Measurements from ENCODE around the gene FGF6. TPM values are rescaled to one million over a fixed set of nuclear protein-coding genes. Genes with fewer than 3 reads are reported as not detected.
"Not testable (repeated sequence)": the region's sequence is repeated elsewhere in the genome, so short reads cannot be mapped to it uniquely, and the experiment has no call there.

The FGF6 gene
- total RNA-seq, 1 donor from 2014 or later = not detected

GRCh38 chr12:4460761-4461160 is 15.1 kb upstream of the FGF6 start:
- intact Hi-C loops (cut with micrococcal nuclease) = no loop called here
- Mint-ChIP-seq H3K36me3 (ENCODE audit: low read depth) (no peaks in the 10 kb centered on the region), H3K27ac (no peak overlapping the region), H3K27me3 (ENCODE audit: low read depth) (peaks cover 38% of the 10 kb centered on the region), H3K9me3 (no peaks in the 10 kb centered on the region), H3K4me3 (ENCODE audit: low read depth) (no peak overlapping the region), H3K4me1 (ENCODE audit: low read depth) (no peaks in the 10 kb centered on the region)
- no peak for DNase-seq (ENCODE audit: low spot score)

GRCh38 chr12:4455849-4456248 is 10.2 kb upstream of the FGF6 start:
- DNase-seq (ENCODE audit: low spot score); H3K27ac Mint-ChIP-seq; H3K4me1 Mint-ChIP-seq (ENCODE audit: low read depth); H3K36me3 Mint-ChIP-seq (ENCODE audit: low read depth); H3K4me3 Mint-ChIP-seq (ENCODE audit: low read depth); intact Hi-C loops (cut with micrococcal nuclease): not testable (repeated sequence)
- Mint-ChIP-seq H3K27me3 (ENCODE audit: low read depth) (peaks cover 36% of the 10 kb centered on the region), H3K9me3 (peaks cover 17% of the 10 kb centered on the region)

- H3K9me3 Mint-ChIP-seq = peaks cover 17% of the 10 kb centered on the region
- no peak overlapping the region for H3K4me3 Mint-ChIP-seq (ENCODE audit: low read depth)
- H3K27ac Mint-ChIP-seq = no peak overlapping the region
- peaks cover 33% of the 10 kb centered on the region for H3K27me3 Mint-ChIP-seq (ENCODE audit: low read depth)
- no peak for DNase-seq (ENCODE audit: low spot score)
- peaks cover 9% of the 10 kb centered on the region for H3K4me1 Mint-ChIP-seq (ENCODE audit: low read depth)
- intact Hi-C loops (cut with micrococcal nuclease) = no loop called here
- no peaks in the 10 kb centered on the region for H3K36me3 Mint-ChIP-seq (ENCODE audit: low read depth)
Observed at GRCh38 chr12:4454315-4454860, 8.8 kb upstream of the FGF6 start.

- intact Hi-C loops (cut with micrococcal nuclease) = no loop called here
- no peak overlapping the region for H3K27ac Mint-ChIP-seq
Observed at GRCh38 chr12:4451694-4452093, 6.1 kb upstream of the FGF6 start.

GRCh38 chr12:4450551-4451112 is 5.0 kb upstream of the FGF6 start:
- H3K36me3 Mint-ChIP-seq (ENCODE audit: low read depth) = no peaks in the 10 kb centered on the region
- H3K27ac Mint-ChIP-seq = no peak overlapping the region
- H3K4me1 Mint-ChIP-seq (ENCODE audit: low read depth) = peaks cover 9% of the 10 kb centered on the region
- H3K4me3 Mint-ChIP-seq (ENCODE audit: low read depth) = no peak overlapping the region
- H3K9me3 Mint-ChIP-seq = peaks cover 17% of the 10 kb centered on the region
- intact Hi-C loops (cut with micrococcal nuclease) = no loop called here
- no peak for DNase-seq (ENCODE audit: low spot score)
- H3K27me3 Mint-ChIP-seq (ENCODE audit: low read depth) = peaks cover 23% of the 10 kb centered on the region

More at GRCh38 chr12:4451694-4452093, 6.1 kb upstream of the FGF6 start:
- Mint-ChIP-seq H3K9me3 (peaks cover 17% of the 10 kb centered on the region), H3K27me3 (ENCODE audit: low read depth) (peaks cover 25% of the 10 kb centered on the region), H3K36me3 (ENCODE audit: low read depth) (no peaks in the 10 kb centered on the region), H3K4me1 (ENCODE audit: low read depth) (peaks cover 9% of the 10 kb centered on the region), H3K4me3 (ENCODE audit: low read depth) (no peak overlapping the region)
- no peak for DNase-seq (ENCODE audit: low spot score)

- Mint-ChIP-seq H3K27me3 (ENCODE audit: low read depth) (peaks cover 23% of the 10 kb centered on the region), H3K27ac (no peak overlapping the region), H3K4me3 (ENCODE audit: low read depth) (no peak overlapping the region), H3K36me3 (ENCODE audit: low read depth) (no peaks in the 10 kb centered on the region), H3K9me3 (peaks cover 13% of the 10 kb centered on the region), H3K4me1 (ENCODE audit: low read depth) (peaks cover 9% of the 10 kb centered on the region)
- DNase-seq (ENCODE audit: low spot score) = no peak
- intact Hi-C loops (cut with micrococcal nuclease) = no loop called here
Observed at GRCh38 chr12:4449851-4450221, 4.2 kb upstream of the FGF6 start.

GRCh38 chr12:4448943-4449850 is 3.6 kb upstream of the FGF6 start:
- intact Hi-C loops (cut with micrococcal nuclease) = no loop called here

GRCh38 chr12:4448371-4448940 is 2.8 kb upstream of the FGF6 start:
- no peak overlapping the region for H3K27ac Mint-ChIP-seq

More at GRCh38 chr12:4448943-4449850, 3.6 kb upstream of the FGF6 start:
- Mint-ChIP-seq H3K4me1 (ENCODE audit: low read depth) (peaks cover 9% of the 10 kb centered on the region), H3K9me3 (peaks cover 13% of the 10 kb centered on the region), H3K4me3 (ENCODE audit: low read depth) (no peak overlapping the region), H3K27me3 (ENCODE audit: low read depth) (peaks cover 25% of the 10 kb centered on the region), H3K36me3 (ENCODE audit: low read depth) (no peaks in the 10 kb centered on the region), H3K27ac (no peak overlapping the region)
- DNase-seq (ENCODE audit: low spot score) = no peak

GRCh38 chr12:4447151-4447550 is 1.5 kb upstream of the FGF6 start:
- Mint-ChIP-seq H3K27ac (no peak overlapping the region), H3K27me3 (ENCODE audit: low read depth) (peaks cover 25% of the 10 kb centered on the region), H3K9me3 (peaks cover under 1% of the 10 kb centered on the region), H3K4me1 (ENCODE audit: low read depth) (no peaks in the 10 kb centered on the region), H3K36me3 (ENCODE audit: low read depth) (no peaks in the 10 kb centered on the region), H3K4me3 (ENCODE audit: low read depth) (no peak overlapping the region)
- intact Hi-C loops (cut with micrococcal nuclease) = no loop called here
- DNase-seq (ENCODE audit: low spot score) = no peak

More at GRCh38 chr12:4448371-4448940, 2.8 kb upstream of the FGF6 start:
- Mint-ChIP-seq H3K4me1 (ENCODE audit: low read depth) (peaks cover 3% of the 10 kb centered on the region), H3K27me3 (ENCODE audit: low read depth) (peaks cover 28% of the 10 kb centered on the region), H3K9me3 (peaks cover 9% of the 10 kb centered on the region), H3K36me3 (ENCODE audit: low read depth) (no peaks in the 10 kb centered on the region), H3K4me3 (ENCODE audit: low read depth) (no peak overlapping the region)
- intact Hi-C loops (cut with micrococcal nuclease) = no loop called here
- no peak for DNase-seq (ENCODE audit: low spot score)

- peaks cover 20% of the 10 kb centered on the region for H3K27me3 Mint-ChIP-seq (ENCODE audit: low read depth)
- no peak overlapping the region for H3K4me3 Mint-ChIP-seq (ENCODE audit: low read depth)
- DNase-seq (ENCODE audit: low spot score) = no peak
- H3K36me3 Mint-ChIP-seq (ENCODE audit: low read depth) = no peaks in the 10 kb centered on the region
- no peak overlapping the region for H3K27ac Mint-ChIP-seq
- intact Hi-C loops (cut with micrococcal nuclease) = no loop called here
- no peaks in the 10 kb centered on the region for H3K9me3 Mint-ChIP-seq
- H3K4me1 Mint-ChIP-seq (ENCODE audit: low read depth) = no peaks in the 10 kb centered on the region
Observed at GRCh38 chr12:4446335-4446734, 720 bp upstream of the FGF6 start.

GRCh38 chr12:4444031-4444430 is 1.6 kb downstream of the FGF6 start:
- peaks cover 15% of the 10 kb centered on the region for H3K27me3 Mint-ChIP-seq (ENCODE audit: low read depth)
- H3K4me1 Mint-ChIP-seq (ENCODE audit: low read depth) = peaks cover 10% of the 10 kb centered on the region
- DNase-seq (ENCODE audit: low spot score) = peak; percentile 3
- no peak overlapping the region for H3K4me3 Mint-ChIP-seq (ENCODE audit: low read depth)
- no peaks in the 10 kb centered on the region for H3K36me3 Mint-ChIP-seq (ENCODE audit: low read depth)
- no peaks in the 10 kb centered on the region for H3K9me3 Mint-ChIP-seq
- no peak overlapping the region for H3K27ac Mint-ChIP-seq
- intact Hi-C loops (cut with micrococcal nuclease) = no loop called here

GRCh38 chr12:4443616-4444015 is 2.0 kb downstream of the FGF6 start:
- peaks cover 15% of the 10 kb centered on the region for H3K27me3 Mint-ChIP-seq (ENCODE audit: low read depth)
- H3K36me3 Mint-ChIP-seq (ENCODE audit: low read depth) = no peaks in the 10 kb centered on the region
- H3K4me1 Mint-ChIP-seq (ENCODE audit: low read depth) = peaks cover 14% of the 10 kb centered on the region
- intact Hi-C loops (cut with micrococcal nuclease) = no loop called here
- DNase-seq (ENCODE audit: low spot score) = peak; percentile 5
- no peak overlapping the region for H3K27ac Mint-ChIP-seq
- H3K4me3 Mint-ChIP-seq (ENCODE audit: low read depth) = no peak overlapping the region
- H3K9me3 Mint-ChIP-seq = no peaks in the 10 kb centered on the region

Data from activated T-helper 2 cell treated with anti-CD3 and anti-CD28 coated beads, Interferon-gamma antibody, Interleukin-2, Interleukin-4, amounts not matched to agents 10 μg/mL and 5 μg/mL and 100 μg/mL, durations not matched to agents 14 hours and 24 hours and 36 hours (primary cell).